ENCODE results near the gene BAZ2B.

The BAZ2B gene

DNA sequence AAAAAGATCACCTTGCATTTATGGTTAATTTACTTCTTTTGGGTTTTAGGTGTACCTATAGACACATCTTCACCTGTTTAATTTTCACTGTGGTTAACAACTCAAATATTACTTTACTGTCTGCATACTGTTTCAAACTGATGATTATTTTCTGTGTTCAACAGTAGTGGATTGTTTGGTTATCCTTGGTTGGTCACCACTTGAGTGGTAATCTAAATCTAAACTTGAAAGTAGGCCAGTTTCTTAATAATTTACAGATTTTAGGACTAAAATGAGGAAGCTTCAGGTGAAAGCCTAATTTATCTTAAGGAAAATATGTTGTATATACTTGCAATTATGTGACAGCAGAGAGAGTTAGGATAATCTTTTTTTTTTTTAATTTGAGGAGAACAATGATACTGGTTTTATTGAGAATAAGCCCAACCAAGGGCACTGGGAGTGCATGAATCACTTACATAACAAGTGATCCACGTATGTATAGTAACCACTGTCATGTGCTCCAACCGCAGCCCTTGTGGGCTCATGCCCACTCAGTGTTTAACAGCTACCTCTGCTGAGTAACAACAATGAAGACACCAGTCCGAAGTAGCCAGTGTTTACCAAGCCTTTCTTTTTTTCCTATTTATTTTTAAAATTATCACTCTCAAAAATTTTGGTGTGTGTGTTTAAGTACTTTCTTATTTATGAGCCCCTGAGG, 298.8 kb downstream of the BAZ2B start:
- Histone ChIP-seq H3K9ac (ENCODE audit: low read length) (no peak overlapping the region), H3K4me2 (ENCODE audit: low read depth, low read length, poor library complexity, severe bottlenecking) (no peak overlapping the region), H3K9me3 (ENCODE audit: insufficient read depth, low read length) (no peaks in the 10 kb centered on the region), H3K79me2 (ENCODE audit: insufficient read depth, low read length) (no peaks in the 10 kb centered on the region), H4K20me1 (ENCODE audit: low read depth, low read length) (no peaks in the 10 kb centered on the region), H3K9me2 (replicated peaks; ENCODE audit: insufficient read depth, low read length) (no peaks in the 10 kb centered on the region; the same call in 1 of the 2 replicates), H2AFZ (ENCODE audit: low read depth, low read length, severe bottlenecking) (no peak overlapping the region), H3F3A (ENCODE audit: insufficient read depth) (no peaks in the 10 kb centered on the region), H3K27ac (ENCODE audit: low read depth, low read length) (no peak overlapping the region), H3K4me3 (ENCODE audit: insufficient read depth, low read length, poor library complexity, severe bottlenecking) (no peak overlapping the region), H3K27me3 (ENCODE audit: low read length) (no peaks in the 10 kb centered on the region), H3K36me3 (ENCODE audit: low read length) (no peaks in the 10 kb centered on the region)
- TF ChIP-seq, protein P1, sequence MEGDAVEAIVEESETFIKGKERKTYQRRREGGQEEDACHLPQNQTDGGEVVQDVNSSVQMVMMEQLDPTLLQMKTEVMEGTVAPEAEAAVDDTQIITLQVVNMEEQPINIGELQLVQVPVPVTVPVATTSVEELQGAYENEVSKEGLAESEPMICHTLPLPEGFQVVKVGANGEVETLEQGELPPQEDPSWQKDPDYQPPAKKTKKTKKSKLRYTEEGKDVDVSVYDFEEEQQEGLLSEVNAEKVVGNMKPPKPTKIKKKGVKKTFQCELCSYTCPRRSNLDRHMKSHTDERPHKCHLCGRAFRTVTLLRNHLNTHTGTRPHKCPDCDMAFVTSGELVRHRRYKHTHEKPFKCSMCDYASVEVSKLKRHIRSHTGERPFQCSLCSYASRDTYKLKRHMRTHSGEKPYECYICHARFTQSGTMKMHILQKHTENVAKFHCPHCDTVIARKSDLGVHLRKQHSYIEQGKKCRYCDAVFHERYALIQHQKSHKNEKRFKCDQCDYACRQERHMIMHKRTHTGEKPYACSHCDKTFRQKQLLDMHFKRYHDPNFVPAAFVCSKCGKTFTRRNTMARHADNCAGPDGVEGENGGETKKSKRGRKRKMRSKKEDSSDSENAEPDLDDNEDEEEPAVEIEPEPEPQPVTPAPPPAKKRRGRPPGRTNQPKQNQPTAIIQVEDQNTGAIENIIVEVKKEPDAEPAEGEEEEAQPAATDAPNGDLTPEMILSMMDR (IDR thresholded peaks at IDR 0.05; ENCODE audit: insufficient read depth, low read length, poor library complexity, severe bottlenecking) = no peak
- no peak for TF ChIP-seq EZH2phosphoT487 (conservative IDR thresholded peaks at IDR 0.05; ENCODE audit: low read length)

DNA sequence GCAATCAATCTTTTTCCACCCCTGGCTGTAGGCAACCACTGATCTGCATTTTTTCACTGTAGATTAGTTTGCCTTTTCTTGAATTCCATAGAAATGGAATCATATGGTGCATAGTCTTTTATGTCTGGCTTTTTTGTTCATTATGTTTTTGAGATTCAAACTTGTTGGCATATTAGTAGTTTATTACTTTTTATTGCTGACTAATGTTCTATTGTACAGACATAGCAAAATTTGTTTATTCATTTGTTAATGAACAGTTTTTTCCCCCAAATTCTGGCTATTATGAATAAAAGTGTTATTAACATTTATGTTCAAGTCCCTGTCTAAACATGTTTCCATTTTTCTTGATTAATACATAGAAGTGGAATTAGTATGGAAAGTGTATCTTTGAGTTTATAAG, 308.4 kb downstream of the BAZ2B start:
- Histone ChIP-seq H2AFZ (ENCODE audit: low read depth, low read length, severe bottlenecking) (no peak overlapping the region), H3K27ac (ENCODE audit: low read depth, low read length) (no peak overlapping the region), H3F3A (ENCODE audit: insufficient read depth) (no peaks in the 10 kb centered on the region), H4K20me1 (ENCODE audit: low read depth, low read length) (no peaks in the 10 kb centered on the region), H3K36me3 (ENCODE audit: low read length) (no peaks in the 10 kb centered on the region), H3K27me3 (ENCODE audit: low read length) (no peaks in the 10 kb centered on the region), H3K9me2 (replicated peaks; ENCODE audit: insufficient read depth, low read length) (no peaks in the 10 kb centered on the region; the same call in 1 of the 2 replicates), H3K9me3 (ENCODE audit: insufficient read depth, low read length) (no peaks in the 10 kb centered on the region), H3K4me3 (ENCODE audit: insufficient read depth, low read length, poor library complexity, severe bottlenecking) (no peak overlapping the region), H3K4me2 (ENCODE audit: low read depth, low read length, poor library complexity, severe bottlenecking) (no peak overlapping the region), H3K79me2 (ENCODE audit: insufficient read depth, low read length) (no peaks in the 10 kb centered on the region), H3K9ac (ENCODE audit: low read length) (no peak overlapping the region)
- TF ChIP-seq, protein P1 (IDR thresholded peaks at IDR 0.05; ENCODE audit: insufficient read depth, low read length, poor library complexity, severe bottlenecking) = no peak
- no peak for TF ChIP-seq EZH2phosphoT487 (conservative IDR thresholded peaks at IDR 0.05; ENCODE audit: low read length)

DNA sequence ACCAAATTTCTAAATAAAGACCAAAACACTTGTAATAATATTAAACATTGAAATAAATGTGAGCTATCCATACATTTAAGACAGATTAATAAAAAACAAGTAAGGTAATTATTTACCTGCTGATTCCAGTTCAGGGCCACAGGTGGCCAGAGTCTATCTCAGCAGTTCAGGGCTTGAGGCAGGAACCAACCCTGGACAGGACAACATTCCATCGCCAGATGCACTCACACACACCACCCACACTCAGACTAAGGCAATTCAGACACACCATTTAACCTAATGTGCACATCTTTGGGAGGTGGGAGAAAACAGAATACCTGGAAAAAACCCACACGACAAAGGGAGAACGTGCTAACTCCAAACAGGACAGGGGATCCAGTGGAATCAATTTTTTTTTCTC, 315.8 kb downstream of the BAZ2B start:
- no peak overlapping the region for H3K4me2 ChIP-seq (ENCODE audit: low read depth, low read length, poor library complexity, severe bottlenecking)
- H3F3A ChIP-seq (ENCODE audit: insufficient read depth) = no peaks in the 10 kb centered on the region
- no peak overlapping the region for H3K4me3 ChIP-seq (ENCODE audit: insufficient read depth, low read length, poor library complexity, severe bottlenecking)
- H3K79me2 ChIP-seq (ENCODE audit: insufficient read depth, low read length) = no peaks in the 10 kb centered on the region
- H3K27me3 ChIP-seq (ENCODE audit: low read length) = no peaks in the 10 kb centered on the region
- H3K27ac ChIP-seq (ENCODE audit: low read depth, low read length) = no peak overlapping the region
- no peaks in the 10 kb centered on the region for H3K36me3 ChIP-seq (ENCODE audit: low read length)
- TF ChIP-seq, protein P1 (IDR thresholded peaks at IDR 0.05; ENCODE audit: insufficient read depth, low read length, poor library complexity, severe bottlenecking) = no peak
- TF ChIP-seq EZH2phosphoT487 (conservative IDR thresholded peaks at IDR 0.05; ENCODE audit: low read length) = no peak
- H3K9me3 ChIP-seq (ENCODE audit: insufficient read depth, low read length) = no peaks in the 10 kb centered on the region
- no peak overlapping the region for H2AFZ ChIP-seq (ENCODE audit: low read depth, low read length, severe bottlenecking)
- no peaks in the 10 kb centered on the region for H3K9me2 ChIP-seq (replicated peaks; ENCODE audit: insufficient read depth, low read length)
- no peak overlapping the region for H3K9ac ChIP-seq (ENCODE audit: low read length)
- H4K20me1 ChIP-seq (ENCODE audit: low read depth, low read length) = no peaks in the 10 kb centered on the region

Data from SU-DHL-6 (cell line).